Measurements from ENCODE around the gene ASIC3.
"Not testable (repeated sequence)": the region's sequence is repeated elsewhere in the genome, so short reads cannot be mapped to it uniquely, and the experiment has no call there.

ASIC3 gene

DNA sequence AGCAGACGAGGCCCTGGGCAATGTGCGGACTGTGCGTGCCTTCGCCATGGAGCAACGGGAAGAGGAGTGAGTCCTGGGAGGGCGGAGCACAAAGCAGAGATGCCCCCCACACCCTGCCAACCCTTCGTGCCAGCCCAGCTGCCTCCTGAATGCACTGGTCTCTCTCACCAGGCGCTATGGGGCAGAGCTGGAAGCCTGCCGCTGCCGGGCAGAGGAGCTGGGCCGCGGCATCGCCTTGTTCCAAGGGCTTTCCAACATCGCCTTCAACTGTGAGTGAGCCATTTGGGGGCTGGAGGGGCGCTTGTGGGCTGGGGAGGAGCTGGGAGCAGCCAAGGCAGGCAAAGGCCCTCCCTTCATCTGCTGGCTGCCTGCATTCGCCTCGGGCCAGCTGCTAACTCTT is 12.4 kb upstream of the ASIC3 start:
- Histone ChIP-seq H3K9me3 (no peaks in the 10 kb centered on the region), H3K27me3 (no peaks in the 10 kb centered on the region), H3K4me1 (peaks cover 0 to 14% (median 11%) of the 10 kb centered on the region in 4 donors), H3K36me3 (peaks cover 12 to 60% (median 36%) of the 10 kb centered on the region in 3 donors), H3K4me3 (no peak overlapping the region), H3K27ac (no peak overlapping the region)
- intact Hi-C loops (cut with DNase I; ENCODE audit: low total_unique reads): loop anchor here (5.0 kb wide), 1 partner anchor 76 kb away; no protein-coding TSS in a partner anchor
- TF ChIP-seq, protein P1, sequence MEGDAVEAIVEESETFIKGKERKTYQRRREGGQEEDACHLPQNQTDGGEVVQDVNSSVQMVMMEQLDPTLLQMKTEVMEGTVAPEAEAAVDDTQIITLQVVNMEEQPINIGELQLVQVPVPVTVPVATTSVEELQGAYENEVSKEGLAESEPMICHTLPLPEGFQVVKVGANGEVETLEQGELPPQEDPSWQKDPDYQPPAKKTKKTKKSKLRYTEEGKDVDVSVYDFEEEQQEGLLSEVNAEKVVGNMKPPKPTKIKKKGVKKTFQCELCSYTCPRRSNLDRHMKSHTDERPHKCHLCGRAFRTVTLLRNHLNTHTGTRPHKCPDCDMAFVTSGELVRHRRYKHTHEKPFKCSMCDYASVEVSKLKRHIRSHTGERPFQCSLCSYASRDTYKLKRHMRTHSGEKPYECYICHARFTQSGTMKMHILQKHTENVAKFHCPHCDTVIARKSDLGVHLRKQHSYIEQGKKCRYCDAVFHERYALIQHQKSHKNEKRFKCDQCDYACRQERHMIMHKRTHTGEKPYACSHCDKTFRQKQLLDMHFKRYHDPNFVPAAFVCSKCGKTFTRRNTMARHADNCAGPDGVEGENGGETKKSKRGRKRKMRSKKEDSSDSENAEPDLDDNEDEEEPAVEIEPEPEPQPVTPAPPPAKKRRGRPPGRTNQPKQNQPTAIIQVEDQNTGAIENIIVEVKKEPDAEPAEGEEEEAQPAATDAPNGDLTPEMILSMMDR (IDR thresholded peaks at IDR 0.05): no peak
- no peak for DNase-seq

DNA sequence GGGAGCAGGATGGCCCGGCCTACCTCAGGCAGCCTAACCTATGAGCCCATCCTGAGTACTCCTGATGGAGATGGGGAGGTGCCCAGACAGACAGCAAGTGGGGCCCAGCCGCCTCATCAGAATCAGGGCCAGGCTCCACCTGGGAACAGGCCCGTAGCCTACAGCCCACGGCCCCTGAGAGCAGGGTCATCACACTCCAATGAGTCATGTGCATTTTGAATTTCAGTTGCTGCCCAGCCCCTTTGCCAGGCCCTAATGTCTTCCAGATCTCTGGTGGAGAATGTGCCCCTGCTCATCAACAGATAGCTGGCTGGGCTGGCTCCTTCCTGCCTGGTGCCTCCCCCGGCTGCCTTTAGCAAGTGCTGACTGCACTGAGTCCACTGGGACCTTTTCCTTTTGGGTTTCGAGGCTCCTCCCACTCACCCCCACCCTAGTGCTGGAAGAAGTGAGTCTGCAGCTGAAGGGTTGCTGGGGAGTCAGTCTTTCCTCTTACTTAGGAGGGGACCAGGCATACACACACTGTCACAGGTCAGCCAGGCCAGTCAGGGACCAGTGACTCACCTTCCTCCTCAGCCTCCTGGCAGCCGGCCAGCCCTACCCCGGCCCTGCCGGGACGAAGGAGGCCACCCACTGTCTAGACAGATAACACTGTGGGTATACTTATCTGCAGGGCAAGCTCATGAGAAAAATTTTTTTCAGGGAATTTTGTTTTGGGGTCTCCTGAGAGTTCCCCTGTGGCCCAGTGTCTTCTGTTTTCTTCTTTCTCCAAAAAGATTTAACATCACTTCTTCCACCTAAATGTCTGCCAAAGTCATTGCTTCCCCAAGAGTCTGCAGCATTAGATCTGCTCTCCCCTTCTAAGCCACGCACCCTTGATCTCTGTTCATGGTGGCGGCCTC is 9.1 kb upstream of the ASIC3 start:
- peak; percentile 74 to 80 for DNase-seq
- peak overlapping the region; percentile 52 to 61 for H3K27ac ChIP-seq
- H3K36me3 ChIP-seq: peaks cover 12 to 67% (median 35%) of the 10 kb centered on the region in 3 donors
- no peaks in the 10 kb centered on the region for H3K9me3 ChIP-seq
- TF ChIP-seq, protein P1 (IDR thresholded peaks at IDR 0.05): no peak
- peaks cover 0 to 14% (median 11%) of the 10 kb centered on the region in 4 donors for H3K4me1 ChIP-seq
- no peaks in the 10 kb centered on the region for H3K27me3 ChIP-seq
- no peak overlapping the region for H3K4me3 ChIP-seq
- intact Hi-C loops (cut with DNase I; ENCODE audit: low total_unique reads): loop anchor here (5.0 kb wide), 1 partner anchor 73 kb away; no protein-coding TSS in a partner anchor

- DNase-seq: no peak
- peaks cover 8 to 67% (median 27%) of the 10 kb centered on the region in 3 donors for H3K36me3 ChIP-seq
- TF ChIP-seq, protein P1 (IDR thresholded peaks at IDR 0.05): no peak
- peak overlapping the region in 1 of 2 donors; percentile 61 for H3K27ac ChIP-seq
- no peaks in the 10 kb centered on the region for H3K9me3 ChIP-seq
- peaks cover 0 to 14% (median 11%) of the 10 kb centered on the region in 4 donors for H3K4me1 ChIP-seq
- H3K4me3 ChIP-seq: no peak overlapping the region
- intact Hi-C loops (cut with DNase I; ENCODE audit: low total_unique reads): loop anchor here (5.0 kb wide), 1 partner anchor 72 kb away; no protein-coding TSS in a partner anchor
- H3K27me3 ChIP-seq: no peaks in the 10 kb centered on the region
These were observed 8.3 kb upstream of the ASIC3 start for GRCh38 chr7:151039850-151040548.

GRCh38 chr7:151040616-151041375 is 7.5 kb upstream of the ASIC3 start:
- DNase-seq: no peak
- Histone ChIP-seq H3K27me3 (no peaks in the 10 kb centered on the region), H3K27ac (no peak overlapping the region), H3K9me3 (no peaks in the 10 kb centered on the region), H3K4me3 (no peak overlapping the region), H3K4me1 (peaks cover 0 to 14% (median 11%) of the 10 kb centered on the region in 4 donors), H3K36me3 (peaks cover under 1 to 67% (median 24%) of the 10 kb centered on the region in 3 donors)
- intact Hi-C loops (cut with DNase I; ENCODE audit: low total_unique reads): no loop called here
- TF ChIP-seq, protein P1 (IDR thresholded peaks at IDR 0.05): no peak

- H3K27ac ChIP-seq; H3K27me3 ChIP-seq; H3K9me3 ChIP-seq; DNase-seq; intact Hi-C loops (cut with DNase I; ENCODE audit: low total_unique reads); H3K4me3 ChIP-seq: not testable (repeated sequence)
- Histone ChIP-seq H3K36me3 (peaks cover 0 to 53% (median 10%) of the 10 kb centered on the region in 3 donors), H3K4me1 (peaks cover 0 to 18% (median 13%) of the 10 kb centered on the region in 4 donors)
These were observed 4.9 kb upstream of the ASIC3 start for GRCh38 chr7:151043449-151043848.
